H54 (cell line): ENCODE results near the gene RAB15.

Experiments
- DNase-seq: peaks from one replicate; pipeline ENCODE4 v3.0.0; 2011; ENCODE audit warnings: low spot score, mixed read lengths; ENCODE audit not compliant: insufficient read length
- FAIRE-seq: peaks from 3 replicates; lab custom pipeline; 2011; peaks lifted over from hg19 to GRCh38; lab: Jason Lieb, UNC
- POLR2A ChIP-seq: IDR thresholded peaks from 2 replicates; pipeline ENCODE4 v1.6.1; 2011; ENCODE audit warnings: low read depth, mild to moderate bottlenecking, low read length

Gene RAB15

GRCh38 chr14:64910847-64911495 lies 61.2 kb downstream of the RAB15 start:
- DNase-seq (no peak), FAIRE-seq (peak; percentile 20)
- TF ChIP-seq POLR2A, result no peak

- DNase-seq (no peak), FAIRE-seq (no peak)
Measured at GRCh38 chr14:64906022-64906421, 66.1 kb downstream of the RAB15 start.

GRCh38 chr14:64899958-64900357 lies 72.2 kb downstream of the RAB15 start:
- no peak for TF ChIP-seq POLR2A
- DNase-seq (no peak), FAIRE-seq (peak; percentile 55)

More at GRCh38 chr14:64906022-64906421, 66.1 kb downstream of the RAB15 start:
- TF ChIP-seq POLR2A, result no peak
